ENCODE data around the gene CNTNAP5. TPM values are rescaled to one million over a fixed set of nuclear protein-coding genes. Genes with fewer than 3 reads are reported as not detected.

The CNTNAP5 gene
- total RNA-seq, 1 donor from 2014 or later, result not detected

GRCh38 chr2:124053796-124054195 lies 28.7 kb downstream of the CNTNAP5 start:
- DNase-seq (ENCODE audit: extremely low read depth, low read depth, low spot score), result no peak

GRCh38 chr2:124063596-124063995 lies 38.5 kb downstream of the CNTNAP5 start:
- DNase-seq (ENCODE audit: extremely low read depth, low read depth, low spot score), result no peak

- no peak for DNase-seq (ENCODE audit: extremely low read depth, low read depth, low spot score)
These were observed 40.5 kb downstream of the CNTNAP5 start for GRCh38 chr2:124065636-124066035.

- DNase-seq (ENCODE audit: extremely low read depth, low read depth, low spot score), result no peak
These were observed 41.7 kb downstream of the CNTNAP5 start for GRCh38 chr2:124066776-124067175.

- no peak for DNase-seq (ENCODE audit: extremely low read depth, low read depth, low spot score)
These were observed 54.0 kb downstream of the CNTNAP5 start for GRCh38 chr2:124079045-124079444.

GRCh38 chr2:124080281-124081153 lies 55.4 kb downstream of the CNTNAP5 start:
- no peak for DNase-seq (ENCODE audit: extremely low read depth, low read depth, low spot score)

GRCh38 chr2:124081154-124081716 lies 56.1 kb downstream of the CNTNAP5 start:
- no peak for DNase-seq (ENCODE audit: extremely low read depth, low read depth, low spot score)

DNA sequence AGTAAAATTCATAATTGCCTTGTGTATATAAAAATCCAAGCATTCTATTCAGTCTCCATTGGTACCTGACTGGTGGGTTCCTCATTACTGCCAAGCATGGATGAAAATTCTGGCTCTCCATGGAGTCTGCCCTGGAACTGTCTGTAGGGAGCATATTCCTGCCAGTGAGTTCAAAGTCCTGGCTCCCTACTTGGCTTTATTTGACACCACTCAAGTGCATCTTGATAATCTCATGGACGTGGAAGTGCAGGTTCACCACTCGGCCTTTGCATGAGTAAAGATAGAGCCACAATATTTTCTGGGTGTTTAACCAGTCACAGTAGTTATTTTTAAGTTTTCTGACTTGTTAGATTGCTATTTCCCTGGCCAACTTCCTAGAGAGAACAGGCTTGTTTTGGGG lies 63.5 kb downstream of the CNTNAP5 start:
- DNase-seq (ENCODE audit: extremely low read depth, low read depth, low spot score), result no peak

DNA sequence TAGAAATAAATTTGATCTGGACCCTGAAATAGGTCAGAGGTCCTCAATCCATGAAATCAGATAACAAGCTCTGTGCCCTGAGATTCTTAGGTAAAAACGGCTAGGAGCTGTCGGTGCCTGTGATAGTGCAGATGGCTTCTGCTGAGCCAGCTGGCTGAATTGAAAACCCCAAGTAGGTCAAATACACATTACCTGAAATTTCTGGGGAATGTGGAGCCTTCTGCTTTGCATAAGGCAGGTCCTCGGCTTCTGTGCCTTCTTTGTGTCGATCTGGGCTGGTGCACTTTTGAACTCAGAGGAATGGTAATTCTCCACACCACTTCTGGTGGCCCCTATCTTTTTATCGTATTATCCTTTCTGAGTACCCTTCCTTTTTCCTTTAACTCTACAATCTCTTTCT lies 66.6 kb downstream of the CNTNAP5 start:
- DNase-seq (ENCODE audit: extremely low read depth, low read depth, low spot score), result no peak

DNA sequence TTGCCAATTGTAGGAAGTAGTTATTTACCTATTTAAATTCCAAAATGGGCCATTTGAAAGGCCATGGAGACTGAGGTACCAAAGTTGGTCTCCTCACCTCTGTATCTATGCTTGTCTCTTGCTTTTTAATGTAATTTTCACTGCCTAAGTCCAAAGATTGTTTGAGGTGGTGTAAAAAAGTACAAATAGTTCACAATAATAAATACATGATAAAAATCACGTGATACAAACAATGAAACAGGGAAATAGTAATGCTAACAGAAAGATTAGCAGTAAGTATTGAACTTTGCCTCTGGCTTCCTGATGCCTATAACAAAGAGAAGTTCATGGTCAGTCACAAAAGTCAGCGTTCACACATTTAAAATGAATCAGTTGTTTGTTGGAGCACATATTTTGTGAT lies 67.6 kb downstream of the CNTNAP5 start:
- no peak for DNase-seq (ENCODE audit: extremely low read depth, low read depth, low spot score)

DNA sequence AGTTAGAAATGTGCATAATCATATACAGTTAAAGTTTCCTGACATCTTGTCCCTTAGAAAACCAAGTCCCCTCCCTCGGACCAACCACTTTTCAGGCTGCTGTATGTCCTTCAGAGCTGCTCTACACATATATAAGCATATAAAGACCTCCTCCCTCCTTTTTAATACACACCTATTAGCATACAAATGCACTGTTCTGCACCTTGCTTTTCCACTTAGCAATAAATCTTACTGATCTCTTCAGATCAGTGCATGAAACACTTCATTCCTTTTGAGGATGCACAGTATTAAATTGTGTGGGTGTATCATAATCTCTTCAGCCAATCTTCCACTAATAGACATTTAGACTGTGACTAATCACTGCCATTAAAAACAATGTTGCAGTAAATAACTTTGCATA lies 79.8 kb downstream of the CNTNAP5 start:
- no peak for DNase-seq (ENCODE audit: extremely low read depth, low read depth, low spot score)

GRCh38 chr2:124112206-124112605 lies 87.1 kb downstream of the CNTNAP5 start:
- DNase-seq (ENCODE audit: extremely low read depth, low read depth, low spot score), result no peak

GRCh38 chr2:124112966-124113365 lies 87.9 kb downstream of the CNTNAP5 start:
- DNase-seq (ENCODE audit: extremely low read depth, low read depth, low spot score), result peak; percentile 20

GRCh38 chr2:124120246-124120645 lies 95.2 kb downstream of the CNTNAP5 start:
- DNase-seq (ENCODE audit: extremely low read depth, low read depth, low spot score), result no peak

DNA sequence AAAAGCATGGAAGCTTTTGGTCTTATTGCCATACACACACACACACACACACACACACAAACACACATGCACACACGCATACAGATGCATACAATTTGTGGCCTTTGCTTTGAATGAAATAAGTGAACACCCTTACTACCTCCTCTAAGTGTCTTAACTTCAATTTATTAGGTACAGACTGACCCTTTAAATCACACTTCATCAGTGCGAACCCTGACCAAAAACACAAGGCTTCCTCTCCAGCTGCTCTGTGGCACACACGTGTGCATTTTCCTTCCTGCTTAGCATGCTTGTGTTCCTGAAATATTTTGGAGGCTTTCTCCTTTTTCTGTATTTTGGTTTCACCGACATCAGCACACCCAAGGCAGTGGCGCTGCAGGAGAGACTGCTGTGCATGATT lies 96.0 kb downstream of the CNTNAP5 start:
- no peak for DNase-seq (ENCODE audit: extremely low read depth, low read depth, low spot score)

GRCh38 chr2:124121760-124122275 lies 96.7 kb downstream of the CNTNAP5 start:
- no peak for DNase-seq (ENCODE audit: extremely low read depth, low read depth, low spot score)

GRCh38 chr2:124122340-124122739 lies 97.3 kb downstream of the CNTNAP5 start:
- DNase-seq (ENCODE audit: extremely low read depth, low read depth, low spot score), result no peak

- DNase-seq (ENCODE audit: extremely low read depth, low read depth, low spot score), result no peak
These were observed 106.2 kb downstream of the CNTNAP5 start for GRCh38 chr2:124131276-124131675.

- DNase-seq (ENCODE audit: extremely low read depth, low read depth, low spot score), result no peak
These were observed 111.0 kb downstream of the CNTNAP5 start for GRCh38 chr2:124136110-124136509.

- DNase-seq (ENCODE audit: extremely low read depth, low read depth, low spot score), result no peak
These were observed 113.0 kb downstream of the CNTNAP5 start for GRCh38 chr2:124138076-124138475.

GRCh38 chr2:124145982-124146381 lies 120.9 kb downstream of the CNTNAP5 start:
- no peak for DNase-seq (ENCODE audit: extremely low read depth, low read depth, low spot score)

DNA sequence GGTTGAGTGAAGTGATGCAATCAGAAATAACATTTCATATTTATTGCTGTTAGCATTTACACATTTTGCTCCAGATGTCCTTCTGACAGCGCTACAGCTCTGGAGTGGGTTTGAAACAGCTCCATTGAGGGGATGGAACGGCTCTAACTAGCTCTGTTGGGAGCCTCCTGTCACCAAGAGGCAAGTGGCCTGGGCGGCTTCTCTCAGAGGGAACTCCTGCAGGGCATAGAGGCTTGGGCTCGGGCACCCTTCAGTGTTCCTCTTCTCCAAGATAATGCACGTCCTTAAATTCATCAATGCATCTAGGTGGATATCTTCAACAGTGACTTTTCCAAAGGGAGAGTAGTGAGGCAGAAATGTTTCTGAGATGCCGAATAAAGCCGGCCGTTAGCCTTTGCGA lies 122.5 kb downstream of the CNTNAP5 start:
- DNase-seq (ENCODE audit: extremely low read depth, low read depth, low spot score), result no peak
